ENCODE results near the gene TECR. TPM values are rescaled to one million over a fixed set of nuclear protein-coding genes. Genes with fewer than 3 reads are reported as not detected.

TECR gene
- total RNA-seq, result 10 to 100 TPM in 3 of 4 donors, 1 to 10 TPM in 1; 4.6 to 68.2 (median 33.9) TPM

GRCh38 chr19:14529254-14530004, at the start of gene TECR:
Gene TECR (plus strand): TSS chr19:14529594. CDS start chr19:14529697, 103 bp downstream.
- intact Hi-C loops (cut with DNase I; ENCODE audit: low total_unique reads), result no loop called here
- no peaks in the 10 kb centered on the region for H3K9me3 ChIP-seq
- TF ChIP-seq CTCF (IDR thresholded peaks at IDR 0.05), result peak in 1 of 4 experiments; percentile 6
- TF ChIP-seq POLR2A (IDR thresholded peaks at IDR 0.05), result peak; percentile 97 to 98
- DNase-seq, result peak; percentile 100
- no peaks in the 10 kb centered on the region for H3K36me3 ChIP-seq
- H3K27ac ChIP-seq, result peak within 1 kb of the TSS; percentile 96 to 98
- H3K4me1 ChIP-seq, result no peaks in the 10 kb centered on the region
- H3K27me3 ChIP-seq, result no peaks in the 10 kb centered on the region
- H3K4me3 ChIP-seq, result peak within 1 kb of the TSS; percentile 80 to 85

GRCh38 chr19:14479975-14480699, 49.3 kb upstream of the TECR start:
- H3K27me3 ChIP-seq, result no peaks in the 10 kb centered on the region
- no peak overlapping the region for H3K27ac ChIP-seq
- TF ChIP-seq CTCF (IDR thresholded peaks at IDR 0.05) (peak; percentile 50 to 69 (median 58)), POLR2A (IDR thresholded peaks at IDR 0.05) (no peak)
- no peaks in the 10 kb centered on the region for H3K9me3 ChIP-seq
- peaks cover 0 to 5% of the 10 kb centered on the region in 2 donors for H3K4me1 ChIP-seq
- no peak for DNase-seq
- no peaks in the 10 kb centered on the region for H3K36me3 ChIP-seq
- no peak overlapping the region for H3K4me3 ChIP-seq
- intact Hi-C loops (cut with DNase I; ENCODE audit: low total_unique reads), result no loop called here

GRCh38 chr19:14480700-14481079, 48.7 kb upstream of the TECR start:
- intact Hi-C loops (cut with DNase I; ENCODE audit: low total_unique reads), result no loop called here

GRCh38 chr19:14482172-14482941, 47.0 kb upstream of the TECR start:
- Histone ChIP-seq H3K4me1 (no peaks in the 10 kb centered on the region), H3K27me3 (no peaks in the 10 kb centered on the region), H3K4me3 (no peak overlapping the region), H3K27ac (no peak overlapping the region), H3K36me3 (no peaks in the 10 kb centered on the region), H3K9me3 (no peaks in the 10 kb centered on the region)
- intact Hi-C loops (cut with DNase I; ENCODE audit: low total_unique reads), result no loop called here
- no peak for DNase-seq
- TF ChIP-seq CTCF (IDR thresholded peaks at IDR 0.05) (no peak), POLR2A (IDR thresholded peaks at IDR 0.05) (no peak)

More at GRCh38 chr19:14480700-14481079, 48.7 kb upstream of the TECR start:
- DNase-seq, result no peak
- Histone ChIP-seq H3K27ac (no peak overlapping the region), H3K9me3 (no peaks in the 10 kb centered on the region), H3K36me3 (no peaks in the 10 kb centered on the region), H3K4me3 (no peak overlapping the region), H3K27me3 (no peaks in the 10 kb centered on the region), H3K4me1 (no peaks in the 10 kb centered on the region)
- TF ChIP-seq CTCF (IDR thresholded peaks at IDR 0.05) (no peak), POLR2A (IDR thresholded peaks at IDR 0.05) (no peak)

Data from uterus (tissue), 4 donors.